ENCODE results near the gene DCUN1D2.

Gene DCUN1D2

GRCh38 chr13:113407103-113407530 is 83.4 kb downstream of the DCUN1D2 start:
- no peak for DNase-seq (ENCODE audit: low read depth)

GRCh38 chr13:113406321-113407102 is 84.0 kb downstream of the DCUN1D2 start:
- DNase-seq (ENCODE audit: low read depth): no peak
